Mesendoderm (in vitro differentiated cells): Measurements from ENCODE around the gene AVP.

Experiments used
- DNase-seq: peaks from one replicate; pipeline ENCODE4 v3.0.0; 2013
- H2AK5ac ChIP-seq: 2 replicates; pipeline ENCODE4 v1.6.1; 2013; ENCODE audit warnings: low read length, inconsistent platforms
- H2BK120ac ChIP-seq: 2 replicates; pipeline ENCODE4 v1.6.1; 2013; ENCODE audit warnings: low read depth, mild to moderate bottlenecking, low read length, moderate library complexity, mixed read lengths
- H2BK15ac ChIP-seq: replicated peaks from 2 replicates; pipeline ENCODE4 v1.6.1; 2013; ENCODE audit warnings: low read depth, mild to moderate bottlenecking, moderate library complexity
- H2BK5ac ChIP-seq: 2 replicates; pipeline ENCODE4 v1.6.1; 2013; ENCODE audit warnings: low read length, inconsistent platforms
- H3K18ac ChIP-seq: 2 replicates; pipeline ENCODE4 v1.6.1; 2013; ENCODE audit warnings: mild to moderate bottlenecking, low read length, mixed read lengths
- H3K23ac ChIP-seq: one replicate; pipeline ENCODE4 v1.6.1; 2013; ENCODE audit warnings: low read length
- H3K27ac ChIP-seq: 2 replicates; pipeline ENCODE4 v1.5.1; 2013; ENCODE audit warnings: low read depth, mild to moderate bottlenecking, inconsistent platforms, low read length, moderate library complexity
- H3K27me3 ChIP-seq: 2 replicates; pipeline ENCODE4 v1.6.1; 2013; ENCODE audit warnings: low read length, control low read depth, mild to moderate bottlenecking, inconsistent platforms; ENCODE audit not compliant: insufficient read depth, poor library complexity
- H3K36me3 ChIP-seq: 2 replicates; pipeline ENCODE4 v1.6.1; 2013; ENCODE audit warnings: low read length, inconsistent platforms; ENCODE audit not compliant: control insufficient read depth, insufficient read depth
- H3K4ac ChIP-seq: one replicate; pipeline ENCODE4 v1.6.1; 2013; ENCODE audit warnings: low read depth, mild to moderate bottlenecking, low read length, moderate library complexity
- H3K4me1 ChIP-seq: 2 replicates; pipeline ENCODE4 v1.6.1; 2013; ENCODE audit warnings: low read depth, low read length, inconsistent platforms; ENCODE audit not compliant: control insufficient read depth
- H3K4me2 ChIP-seq: 2 replicates; pipeline ENCODE4 v1.6.1; 2013; ENCODE audit warnings: low read length
- H3K4me3 ChIP-seq: 2 replicates; pipeline ENCODE4 v1.5.1; 2013; ENCODE audit warnings: mild to moderate bottlenecking, low read length
- H3K56ac ChIP-seq: one replicate; pipeline ENCODE4 v1.6.1; 2013; ENCODE audit warnings: low read length
- H3K79me1 ChIP-seq: 2 replicates; pipeline ENCODE4 v1.6.1; 2013; ENCODE audit warnings: low read length, inconsistent platforms
- H3K79me2 ChIP-seq: 2 replicates; pipeline ENCODE4 v1.6.1; 2013; ENCODE audit warnings: mild to moderate bottlenecking, low read length; ENCODE audit not compliant: control insufficient read depth, insufficient read depth
- H3K9ac ChIP-seq: 2 replicates; pipeline ENCODE4 v1.6.1; 2013; ENCODE audit warnings: low read length, inconsistent platforms
- H4K5ac ChIP-seq: one replicate; pipeline ENCODE4 v1.6.1; 2013; ENCODE audit warnings: low read length
- H4K8ac ChIP-seq: one replicate; pipeline ENCODE4 v1.6.1; 2013; ENCODE audit warnings: low read depth, mild to moderate bottlenecking, control low read depth, low read length, moderate library complexity
- WGBS: extraction: QIAGEN DNeasy Blood & Tissue Kit; methylation state at CpG from one replicate; pipeline ENCODE4 v1.1.7; 2013; ENCODE audit warnings: low lambda C conversion rate, missing lambda C conversion rate; ENCODE audit not compliant: insufficient coverage; ENCODE audit errors: extremely low coverage; 5-methylcytosine and 5-hydroxymethylcytosine counted together

The AVP gene

DNA sequence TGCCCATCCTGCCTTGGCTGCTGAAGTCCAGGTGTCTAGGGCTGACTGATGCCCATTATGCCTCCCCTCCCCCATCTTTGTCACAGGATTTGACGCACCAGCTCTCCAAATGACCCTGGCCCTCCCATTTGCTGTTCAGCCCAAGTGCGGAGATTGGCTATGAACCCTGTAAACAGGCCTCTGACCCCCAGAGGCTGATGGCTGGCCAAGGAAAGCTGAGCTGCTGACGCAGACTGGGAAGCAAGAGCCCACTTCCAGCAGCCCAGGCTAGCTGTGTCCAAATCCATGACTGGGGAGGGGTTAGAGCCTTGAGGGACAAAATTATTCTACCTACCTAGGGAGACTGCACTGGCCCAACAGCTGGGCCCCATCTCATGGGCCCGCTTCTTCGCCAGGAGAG lies 41.9 kb downstream of the AVP start:
- H3K56ac ChIP-seq = no peak overlapping the region
- H3K79me2 ChIP-seq = peaks cover 8% of the 10 kb centered on the region
- WGBS = no CpG with 5 or more reads among the region's 5 CpGs
- H3K79me1 ChIP-seq = peaks cover 9% of the 10 kb centered on the region
- H3K4me2 ChIP-seq = no peak overlapping the region
- H3K4me1 ChIP-seq = peaks cover 3% of the 10 kb centered on the region
- no peak overlapping the region for H2AK5ac ChIP-seq
- H3K4ac ChIP-seq = no peak overlapping the region
- no peaks in the 10 kb centered on the region for H3K27me3 ChIP-seq
- no peak overlapping the region for H4K8ac ChIP-seq
- no peak overlapping the region for H2BK5ac ChIP-seq
- no peak for DNase-seq
- H2BK120ac ChIP-seq = no peak overlapping the region
- no peak overlapping the region for H3K9ac ChIP-seq
- H4K5ac ChIP-seq = no peak overlapping the region
- no peak overlapping the region for H2BK15ac ChIP-seq
- no peak overlapping the region for H3K27ac ChIP-seq
- no peak overlapping the region for H3K18ac ChIP-seq
- H3K36me3 ChIP-seq = no peaks in the 10 kb centered on the region
- H3K4me3 ChIP-seq = no peak overlapping the region
- no peak overlapping the region for H3K23ac ChIP-seq

GRCh38 chr20:3041854-3042409 lies 42.6 kb downstream of the AVP start:
- Histone ChIP-seq H2BK15ac (no peak overlapping the region), H2AK5ac (no peak overlapping the region), H3K18ac (no peak overlapping the region), H3K27me3 (no peaks in the 10 kb centered on the region), H3K27ac (no peak overlapping the region), H3K4me3 (no peak overlapping the region), H3K36me3 (no peaks in the 10 kb centered on the region), H2BK5ac (no peak overlapping the region), H4K8ac (no peak overlapping the region), H4K5ac (no peak overlapping the region), H3K23ac (no peak overlapping the region), H3K79me1 (peaks cover 4% of the 10 kb centered on the region), H2BK120ac (no peak overlapping the region), H3K79me2 (peaks cover 6% of the 10 kb centered on the region), H3K56ac (no peak overlapping the region), H3K4ac (no peak overlapping the region), H3K4me2 (no peak overlapping the region), H3K4me1 (peaks cover 3% of the 10 kb centered on the region), H3K9ac (peak overlapping the region; percentile 15)
- WGBS = no CpG with 5 or more reads among the region's 10 CpGs
- DNase-seq = no peak

- H3K23ac ChIP-seq = no peak overlapping the region
- WGBS = no CpG with 5 or more reads among the region's 8 CpGs
- no peak overlapping the region for H2BK15ac ChIP-seq
- H3K79me2 ChIP-seq = no peaks in the 10 kb centered on the region
- H4K5ac ChIP-seq = no peak overlapping the region
- no peaks in the 10 kb centered on the region for H3K27me3 ChIP-seq
- no peaks in the 10 kb centered on the region for H3K79me1 ChIP-seq
- no peak overlapping the region for H3K4me3 ChIP-seq
- peaks cover 5% of the 10 kb centered on the region for H3K36me3 ChIP-seq
- H3K18ac ChIP-seq = no peak overlapping the region
- no peak overlapping the region for H3K4ac ChIP-seq
- no peak overlapping the region for H2BK5ac ChIP-seq
- no peak overlapping the region for H3K9ac ChIP-seq
- no peak overlapping the region for H3K27ac ChIP-seq
- H3K4me2 ChIP-seq = no peak overlapping the region
- DNase-seq = no peak
- no peak overlapping the region for H4K8ac ChIP-seq
- H3K4me1 ChIP-seq = peaks cover 3% of the 10 kb centered on the region
- H3K56ac ChIP-seq = no peak overlapping the region
- no peak overlapping the region for H2BK120ac ChIP-seq
- H2AK5ac ChIP-seq = no peak overlapping the region
Measured at GRCh38 chr20:3040086-3040485, 44.4 kb downstream of the AVP start.

- DNase-seq = no peak
- no peak overlapping the region for H3K4ac ChIP-seq
- no peak overlapping the region for H3K4me3 ChIP-seq
- no peaks in the 10 kb centered on the region for H3K27me3 ChIP-seq
- H2BK5ac ChIP-seq = no peak overlapping the region
- H4K8ac ChIP-seq = no peak overlapping the region
- H4K5ac ChIP-seq = no peak overlapping the region
- H3K79me1 ChIP-seq = no peaks in the 10 kb centered on the region
- no peak overlapping the region for H3K4me2 ChIP-seq
- H2AK5ac ChIP-seq = no peak overlapping the region
- WGBS = no CpG with 5 or more reads among the region's 4 CpGs
- H3K9ac ChIP-seq = no peak overlapping the region
- no peak overlapping the region for H3K27ac ChIP-seq
- peaks cover 5% of the 10 kb centered on the region for H3K36me3 ChIP-seq
- H3K79me2 ChIP-seq = no peaks in the 10 kb centered on the region
- no peak overlapping the region for H2BK15ac ChIP-seq
- H3K23ac ChIP-seq = no peak overlapping the region
- H3K18ac ChIP-seq = no peak overlapping the region
- peaks cover 2% of the 10 kb centered on the region for H3K4me1 ChIP-seq
- H2BK120ac ChIP-seq = no peak overlapping the region
- no peak overlapping the region for H3K56ac ChIP-seq
Measured at GRCh38 chr20:3039426-3039825, 45.1 kb downstream of the AVP start.

DNA sequence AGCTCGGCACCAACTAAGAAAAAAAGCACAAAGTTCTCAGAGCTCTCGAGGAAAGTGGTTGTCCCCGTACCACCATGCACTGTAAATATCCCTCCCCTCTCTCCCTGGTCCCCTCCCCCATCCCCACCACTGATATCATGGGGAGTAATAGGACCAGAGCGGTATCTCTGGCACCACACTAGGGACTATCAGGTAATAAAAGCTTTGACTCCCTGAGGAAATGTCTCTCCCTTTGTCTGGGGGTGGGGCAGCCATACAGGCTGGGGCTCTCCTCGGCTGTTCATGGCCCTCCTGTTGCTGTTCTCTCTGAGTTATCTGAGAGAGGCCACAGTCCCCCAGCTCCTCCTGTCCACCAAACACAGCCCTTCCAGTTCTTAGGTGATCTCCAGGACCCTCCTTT lies 46.1 kb downstream of the AVP start:
- peak; percentile 42 for DNase-seq
- H3K4ac ChIP-seq = no peak overlapping the region
- peaks cover 2% of the 10 kb centered on the region for H3K4me1 ChIP-seq
- H3K79me1 ChIP-seq = no peaks in the 10 kb centered on the region
- peak overlapping the region; percentile 49 for H3K56ac ChIP-seq
- no peak overlapping the region for H4K5ac ChIP-seq
- H3K79me2 ChIP-seq = no peaks in the 10 kb centered on the region
- H3K27ac ChIP-seq = peak overlapping the region; percentile 17
- H4K8ac ChIP-seq = no peak overlapping the region
- no peak overlapping the region for H3K9ac ChIP-seq
- H3K27me3 ChIP-seq = no peaks in the 10 kb centered on the region
- H3K23ac ChIP-seq = no peak overlapping the region
- H3K4me3 ChIP-seq = no peak overlapping the region
- no peak overlapping the region for H3K18ac ChIP-seq
- H3K4me2 ChIP-seq = no peak overlapping the region
- no peak overlapping the region for H2BK15ac ChIP-seq
- peaks cover 5% of the 10 kb centered on the region for H3K36me3 ChIP-seq
- H2AK5ac ChIP-seq = no peak overlapping the region
- no CpG with 5 or more reads among the region's 5 CpGs for WGBS
- no peak overlapping the region for H2BK5ac ChIP-seq
- no peak overlapping the region for H2BK120ac ChIP-seq

DNA sequence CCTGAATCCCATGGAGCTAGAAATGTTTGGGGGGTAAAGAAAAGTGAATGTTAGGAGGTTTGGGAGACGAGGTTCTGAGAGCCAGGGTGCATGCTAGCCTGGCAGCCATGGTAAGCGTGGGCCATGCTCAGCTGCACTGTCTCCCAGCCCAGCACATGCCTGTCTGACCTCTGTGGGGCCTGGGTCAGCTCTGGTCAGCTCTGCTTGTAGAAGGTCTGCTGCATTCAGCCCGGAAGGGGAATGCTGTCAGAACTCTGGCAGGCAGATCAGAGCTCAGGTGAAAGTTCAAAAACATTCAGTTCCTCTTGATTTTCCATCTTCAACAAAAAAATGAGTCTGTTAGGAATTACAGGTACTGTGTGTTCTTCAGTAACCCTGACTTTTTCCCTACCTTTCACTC lies 46.9 kb downstream of the AVP start:
- H3K56ac ChIP-seq = no peak overlapping the region
- DNase-seq = no peak
- H3K18ac ChIP-seq = no peak overlapping the region
- no peak overlapping the region for H2BK15ac ChIP-seq
- H3K27me3 ChIP-seq = no peaks in the 10 kb centered on the region
- H3K36me3 ChIP-seq = peaks cover 5% of the 10 kb centered on the region
- no peak overlapping the region for H4K8ac ChIP-seq
- no peak overlapping the region for H3K4me2 ChIP-seq
- H2AK5ac ChIP-seq = no peak overlapping the region
- no peak overlapping the region for H2BK5ac ChIP-seq
- no peak overlapping the region for H4K5ac ChIP-seq
- peaks cover 2% of the 10 kb centered on the region for H3K4me1 ChIP-seq
- no peak overlapping the region for H3K4me3 ChIP-seq
- H3K79me2 ChIP-seq = no peaks in the 10 kb centered on the region
- no peak overlapping the region for H3K27ac ChIP-seq
- no peak overlapping the region for H2BK120ac ChIP-seq
- H3K9ac ChIP-seq = no peak overlapping the region
- no peaks in the 10 kb centered on the region for H3K79me1 ChIP-seq
- H3K23ac ChIP-seq = no peak overlapping the region
- WGBS = no CpG with 5 or more reads among the region's 3 CpGs
- no peak overlapping the region for H3K4ac ChIP-seq
